Dermis blood vessel endothelial cell (primary cell): ENCODE measurements around the gene MOV10L1. TPM values are rescaled to one million over a fixed set of nuclear protein-coding genes. Genes with fewer than 3 reads are reported as not detected.
"Not testable (repeated sequence)": the region's sequence is repeated elsewhere in the genome, so short reads cannot be mapped to it uniquely, and the experiment has no call there.

Experiments used
- DNase-seq: peaks from one replicate; pipeline ENCODE4 v3.0.0; 2010
- total RNA-seq: library from RNA; depleted of rRNA; stranded (reverse); fragments of >200 nt; gene quantifications from 2 replicates; pipeline ENCODE4 v1.2.3, GENCODE V29; 2014

Gene MOV10L1
- total RNA-seq, 1 donor from 2014 or later, result 35.1 TPM

GRCh38 chr22:50078761-50079160 lies 11.0 kb upstream of the MOV10L1 start:
- no peak for DNase-seq

GRCh38 chr22:50080077-50080465 lies 9.7 kb upstream of the MOV10L1 start:
- DNase-seq, result no peak

GRCh38 chr22:50081426-50082196 lies 8.2 kb upstream of the MOV10L1 start:
- DNase-seq, result no peak

GRCh38 chr22:50082197-50082715 lies 7.5 kb upstream of the MOV10L1 start:
- no peak for DNase-seq

DNA sequence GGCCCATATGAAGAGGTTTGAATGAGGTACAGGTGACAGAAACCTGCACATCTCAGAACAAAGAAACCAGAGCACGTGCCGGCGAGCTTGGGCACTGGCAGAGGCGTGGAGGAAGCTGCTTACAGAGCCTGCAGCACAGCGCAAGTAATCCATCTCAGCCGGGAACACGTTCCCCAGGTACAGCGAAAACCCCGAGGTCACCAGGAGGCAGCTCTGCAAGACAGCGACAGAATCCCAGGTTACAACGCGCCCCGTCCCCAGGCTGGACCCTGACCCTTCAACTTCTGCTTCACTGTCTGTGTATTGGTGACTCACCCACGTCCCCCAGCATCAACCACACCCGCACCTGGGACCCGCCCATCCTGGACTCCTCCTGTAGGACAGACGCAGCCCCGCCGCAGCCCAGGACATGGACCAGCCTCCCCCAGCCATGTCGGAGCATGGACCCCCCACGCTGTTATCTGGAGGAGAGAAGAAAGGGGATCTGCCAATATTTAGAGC lies 6.8 kb upstream of the MOV10L1 start:
- DNase-seq, result no peak

DNA sequence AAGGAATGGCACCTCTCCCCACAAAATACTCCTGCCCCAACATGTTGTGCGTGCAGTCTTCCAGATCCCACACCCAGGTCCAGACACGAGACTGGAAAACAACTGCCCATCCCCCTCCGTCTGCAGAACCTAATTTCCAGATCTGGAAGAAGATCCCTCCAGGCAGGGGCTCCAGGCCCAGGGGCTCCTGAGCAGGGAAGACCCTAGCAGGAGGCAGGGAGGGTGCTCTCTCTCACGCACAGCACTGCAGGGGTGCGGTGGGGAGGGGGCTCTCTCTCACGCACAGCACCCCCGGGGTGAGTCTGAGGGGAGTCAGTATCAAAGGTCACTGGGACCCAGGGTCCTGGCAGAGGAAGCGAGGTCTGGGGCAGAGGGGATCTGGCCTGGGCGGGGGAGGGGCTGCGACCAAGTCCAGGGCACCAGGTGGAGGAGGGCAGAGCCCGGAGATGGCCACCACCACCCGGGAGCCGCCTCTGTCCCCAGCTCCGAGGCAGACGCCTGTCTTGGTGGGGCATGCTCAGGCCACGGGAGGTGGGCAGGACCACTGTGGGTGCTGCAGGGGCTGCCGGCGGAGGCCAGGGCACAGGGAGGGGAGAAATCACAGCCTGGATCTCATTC lies 6.2 kb upstream of the MOV10L1 start:
- no peak for DNase-seq

GRCh38 chr22:50084080-50084477 lies 5.7 kb upstream of the MOV10L1 start:
- no peak for DNase-seq

- DNase-seq, result no peak
Observed at GRCh38 chr22:50084614-50085021, 5.2 kb upstream of the MOV10L1 start.

- no peak for DNase-seq
Observed at GRCh38 chr22:50085211-50085972, 4.4 kb upstream of the MOV10L1 start, which contains the start of gene MLC1. MLC1 (minus strand) TSS chr22:50085426; CDS start chr22:50084902, 524 bp downstream.

GRCh38 chr22:50086526-50086925 lies 3.3 kb upstream of the MOV10L1 start:
- no peak for DNase-seq

GRCh38 chr22:50086975-50087374 lies 2.8 kb upstream of the MOV10L1 start:
- DNase-seq, result not testable (repeated sequence)

DNA sequence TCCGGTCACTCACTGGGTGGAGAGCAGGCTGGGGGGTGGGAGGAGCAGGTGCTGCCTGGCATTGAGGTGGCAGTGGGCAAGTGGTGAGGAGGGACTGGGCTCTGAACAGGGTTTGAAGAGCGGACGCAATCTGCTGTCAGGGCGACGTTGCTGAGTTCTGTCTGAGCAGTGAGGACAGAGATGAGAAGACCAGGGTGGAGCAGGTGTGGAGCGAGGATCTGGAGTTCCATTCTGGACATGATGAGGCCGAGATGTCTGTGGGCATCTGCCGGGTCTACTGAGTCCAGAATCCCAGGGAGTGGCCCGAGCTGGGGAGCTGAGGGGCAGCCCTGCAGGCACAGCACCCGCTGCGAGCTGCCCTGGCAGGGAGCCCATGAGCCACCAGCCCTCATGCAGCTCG lies 2.2 kb upstream of the MOV10L1 start:
- no peak for DNase-seq

DNA sequence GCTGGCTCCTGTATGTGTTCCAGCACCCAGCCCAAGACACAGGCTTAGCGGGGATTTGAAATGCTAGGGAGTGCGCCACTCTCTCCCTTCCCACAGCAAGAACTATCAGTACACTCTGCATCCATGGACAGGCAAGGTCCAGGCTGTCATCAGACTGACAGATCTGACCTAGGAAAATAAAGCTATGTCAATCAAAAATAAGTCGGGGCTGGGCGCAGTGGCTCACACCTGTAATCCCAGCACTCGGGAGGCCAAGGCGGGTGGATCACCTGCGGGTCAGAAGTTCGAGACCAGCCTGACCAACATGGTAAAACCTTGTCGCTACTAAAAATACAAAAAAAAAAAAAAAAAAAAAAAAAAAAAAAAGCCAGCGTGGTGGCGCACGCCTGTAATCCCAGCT lies 1.7 kb upstream of the MOV10L1 start:
- DNase-seq, result no peak

- DNase-seq, result no peak
Observed at GRCh38 chr22:50089231-50089630, 575 bp upstream of the MOV10L1 start.

DNA sequence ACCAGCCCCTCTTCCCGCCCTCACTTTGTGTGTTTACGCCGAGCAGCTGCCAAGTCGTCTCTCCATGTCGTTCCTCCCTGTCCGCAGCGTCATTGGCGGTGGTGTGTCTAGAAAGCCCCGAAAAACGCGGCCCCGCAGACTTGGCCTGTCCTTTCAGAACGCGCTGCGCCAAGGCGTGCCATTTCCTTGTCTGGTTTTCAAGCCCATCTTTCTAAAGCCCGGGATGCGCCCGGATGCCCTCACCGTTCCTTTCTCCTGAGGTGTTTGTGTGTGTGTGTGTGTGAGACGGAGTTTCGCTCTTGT lies 557 bp downstream of the MOV10L1 start:
- DNase-seq, result no peak

DNA sequence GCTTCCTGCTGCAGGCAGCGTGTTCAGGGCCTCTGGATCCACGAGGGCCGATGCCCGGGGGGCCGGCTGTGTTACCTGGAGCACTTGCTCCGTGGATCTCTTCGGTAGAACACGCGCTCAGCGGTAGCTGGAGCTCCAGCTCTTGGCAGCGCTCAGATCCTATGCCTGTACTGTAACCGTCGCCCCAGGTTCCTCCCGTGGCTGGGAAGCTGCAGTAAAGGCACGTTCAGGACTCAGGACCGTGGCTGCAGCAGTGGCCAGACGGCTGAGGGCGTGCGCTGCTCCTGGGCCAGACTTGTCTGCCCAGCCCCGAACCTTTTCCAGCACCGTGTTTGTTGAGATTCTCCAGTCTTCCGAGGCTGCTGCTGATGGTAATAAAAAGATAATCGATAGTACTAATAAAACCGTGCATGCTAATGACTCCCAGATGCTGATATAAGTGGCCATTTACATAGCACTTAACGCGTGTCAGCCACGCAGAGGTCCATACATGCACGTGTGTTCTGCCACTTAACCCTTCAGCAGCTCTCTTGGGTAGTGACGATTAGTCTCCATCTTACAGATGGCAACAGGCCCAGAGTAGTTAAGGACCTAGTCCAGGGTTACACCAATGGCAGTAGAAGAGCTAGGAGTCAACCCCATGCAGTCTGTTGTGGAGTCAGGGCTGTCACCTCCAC lies 1.4 kb downstream of the MOV10L1 start:
- no peak for DNase-seq

GRCh38 chr22:50092342-50092741 lies 2.5 kb downstream of the MOV10L1 start:
- DNase-seq, result no peak

DNA sequence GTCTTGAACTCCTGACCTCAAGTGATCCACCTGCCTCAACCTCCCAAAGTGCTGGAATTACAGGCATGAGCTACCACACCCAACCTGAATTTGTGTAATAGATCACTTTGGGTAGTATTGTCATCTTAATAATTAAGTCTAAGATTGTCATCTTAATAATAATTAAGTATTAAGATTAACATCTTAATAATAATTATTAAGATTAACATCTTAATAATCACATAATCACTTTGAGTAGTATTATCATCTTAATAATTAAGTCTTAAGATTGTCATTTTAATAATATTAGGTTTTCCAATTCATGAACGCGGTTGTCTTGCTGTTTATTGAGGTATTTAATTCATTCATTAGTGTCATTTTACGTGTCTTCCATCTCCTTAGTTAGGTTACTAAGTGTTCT lies 8.2 kb downstream of the MOV10L1 start:
- no peak for DNase-seq

DNA sequence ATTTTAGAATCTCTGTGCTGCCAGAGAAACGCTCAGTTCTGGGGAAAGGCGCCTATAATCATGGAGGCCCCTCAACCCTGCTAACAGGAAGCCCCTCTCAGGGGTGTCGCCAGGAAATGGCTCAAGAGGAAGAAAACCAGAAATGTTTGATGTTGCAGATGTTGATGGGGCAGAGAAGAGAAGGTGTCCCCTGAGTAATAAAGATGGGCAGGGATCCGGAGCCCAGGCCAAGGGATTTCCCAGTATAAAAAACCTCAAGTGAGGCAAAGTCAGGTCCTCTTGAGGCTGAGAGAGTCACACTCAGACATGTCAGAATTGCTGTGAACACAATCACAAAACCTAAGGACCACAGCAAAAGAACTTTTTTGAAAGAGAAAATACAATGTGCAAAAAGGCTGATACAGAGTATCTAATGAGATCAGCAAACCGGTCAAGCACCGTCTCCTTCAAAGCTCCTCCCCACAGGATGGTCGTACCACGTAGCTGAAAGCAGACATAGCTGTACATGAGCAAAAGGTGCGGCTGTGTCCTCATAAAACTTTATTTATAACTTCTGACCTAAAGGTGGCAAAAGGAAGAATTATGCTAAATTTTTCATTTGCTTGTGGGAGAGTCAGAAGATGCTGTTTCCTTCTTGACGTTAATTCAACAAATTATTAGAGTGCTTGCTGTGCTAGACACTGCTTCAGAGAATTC lies 12.2 kb downstream of the MOV10L1 start:
- no peak for DNase-seq

GRCh38 chr22:50102946-50103345 lies 13.1 kb downstream of the MOV10L1 start:
- no peak for DNase-seq

GRCh38 chr22:50104141-50104544 lies 14.3 kb downstream of the MOV10L1 start:
- no peak for DNase-seq
